ENCODE data around the gene DNAJC17.

DNAJC17 gene

DNA sequence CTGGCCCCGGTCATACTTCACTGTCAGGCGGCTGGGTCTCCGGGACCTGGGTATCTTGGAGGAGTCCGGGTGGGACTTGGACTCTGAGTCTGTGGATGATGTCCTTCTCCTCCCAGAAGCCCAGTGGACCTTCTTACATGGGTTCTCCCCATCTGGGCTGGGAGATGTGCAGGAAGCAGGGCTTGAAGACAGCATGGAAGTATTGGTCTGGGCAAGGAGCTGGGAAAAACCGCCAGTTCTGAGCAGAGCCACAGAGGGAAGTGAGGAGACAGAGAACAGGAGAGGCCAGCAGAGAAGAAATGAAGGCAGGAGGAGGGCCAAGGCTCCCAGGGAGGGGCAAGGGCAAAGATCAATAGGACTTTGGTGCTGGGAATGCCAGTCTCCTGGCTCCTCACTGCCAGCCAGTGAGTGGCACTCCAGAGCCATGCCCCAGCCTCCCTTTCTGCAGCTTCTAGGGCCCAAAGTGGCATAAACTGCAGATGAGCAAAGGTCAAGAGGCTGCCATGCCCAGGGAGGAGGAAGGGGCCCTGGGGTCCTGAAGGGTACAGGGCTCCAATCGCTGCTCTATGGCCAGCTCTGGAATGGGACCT, 21.3 kb upstream of the DNAJC17 start, which contains the start of gene PPP1R14D:
Gene PPP1R14D, minus strand, starts transcription at position 262 of the 590 bp plus-strand sequence. Its CDS starts 67 bp downstream, at position 195.
- no peak within 1 kb of the TSS for H3K4me3 ChIP-seq
- TF ChIP-seq, protein P1, sequence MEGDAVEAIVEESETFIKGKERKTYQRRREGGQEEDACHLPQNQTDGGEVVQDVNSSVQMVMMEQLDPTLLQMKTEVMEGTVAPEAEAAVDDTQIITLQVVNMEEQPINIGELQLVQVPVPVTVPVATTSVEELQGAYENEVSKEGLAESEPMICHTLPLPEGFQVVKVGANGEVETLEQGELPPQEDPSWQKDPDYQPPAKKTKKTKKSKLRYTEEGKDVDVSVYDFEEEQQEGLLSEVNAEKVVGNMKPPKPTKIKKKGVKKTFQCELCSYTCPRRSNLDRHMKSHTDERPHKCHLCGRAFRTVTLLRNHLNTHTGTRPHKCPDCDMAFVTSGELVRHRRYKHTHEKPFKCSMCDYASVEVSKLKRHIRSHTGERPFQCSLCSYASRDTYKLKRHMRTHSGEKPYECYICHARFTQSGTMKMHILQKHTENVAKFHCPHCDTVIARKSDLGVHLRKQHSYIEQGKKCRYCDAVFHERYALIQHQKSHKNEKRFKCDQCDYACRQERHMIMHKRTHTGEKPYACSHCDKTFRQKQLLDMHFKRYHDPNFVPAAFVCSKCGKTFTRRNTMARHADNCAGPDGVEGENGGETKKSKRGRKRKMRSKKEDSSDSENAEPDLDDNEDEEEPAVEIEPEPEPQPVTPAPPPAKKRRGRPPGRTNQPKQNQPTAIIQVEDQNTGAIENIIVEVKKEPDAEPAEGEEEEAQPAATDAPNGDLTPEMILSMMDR (IDR thresholded peaks at IDR 0.05), result no peak
- no peak for DNase-seq
- no peaks in the 10 kb centered on the region for H3K36me3 ChIP-seq
- no peaks in the 10 kb centered on the region for H3K9me3 ChIP-seq
- peaks cover 0 to 6% of the 10 kb centered on the region in 2 donors for H3K27me3 ChIP-seq
- no peaks in the 10 kb centered on the region for H3K4me1 ChIP-seq
- H3K27ac ChIP-seq, result no peak within 1 kb of the TSS
- intact Hi-C loops (cut with DNase I; ENCODE audit: low total_unique reads), result no loop called here

- Histone ChIP-seq H3K36me3 (no peaks in the 10 kb centered on the region), H3K4me3 (no peak overlapping the region), H3K27me3 (peaks cover 0 to 6% of the 10 kb centered on the region in 2 donors), H3K9me3 (no peaks in the 10 kb centered on the region), H3K4me1 (no peaks in the 10 kb centered on the region), H3K27ac (no peak overlapping the region)
- no peak for DNase-seq
- TF ChIP-seq, protein P1 (IDR thresholded peaks at IDR 0.05), result no peak
- intact Hi-C loops (cut with DNase I; ENCODE audit: low total_unique reads), result no loop called here
These were observed 19.3 kb upstream of the DNAJC17 start for GRCh38 chr15:40826423-40827075.

GRCh38 chr15:40825661-40826422, 18.6 kb upstream of the DNAJC17 start:
- H3K27me3 ChIP-seq, result peaks cover 0 to 6% of the 10 kb centered on the region in 2 donors
- intact Hi-C loops (cut with DNase I; ENCODE audit: low total_unique reads), result no loop called here
- H3K4me1 ChIP-seq, result no peaks in the 10 kb centered on the region
- no peak overlapping the region for H3K4me3 ChIP-seq
- DNase-seq, result no peak
- TF ChIP-seq, protein P1 (IDR thresholded peaks at IDR 0.05), result no peak
- H3K9me3 ChIP-seq, result no peaks in the 10 kb centered on the region
- H3K36me3 ChIP-seq, result no peaks in the 10 kb centered on the region
- H3K27ac ChIP-seq, result no peak overlapping the region

- Histone ChIP-seq H3K9me3 (no peaks in the 10 kb centered on the region), H3K27ac (no peak overlapping the region), H3K4me1 (no peaks in the 10 kb centered on the region), H3K36me3 (no peaks in the 10 kb centered on the region), H3K4me3 (no peak overlapping the region), H3K27me3 (peaks cover 0 to 6% of the 10 kb centered on the region in 2 donors)
- intact Hi-C loops (cut with DNase I; ENCODE audit: low total_unique reads), result no loop called here
- TF ChIP-seq, protein P1 (IDR thresholded peaks at IDR 0.05), result no peak
- no peak for DNase-seq
These were observed 16.5 kb upstream of the DNAJC17 start for GRCh38 chr15:40823572-40824343.

- intact Hi-C loops (cut with DNase I; ENCODE audit: low total_unique reads), result no loop called here
These were observed 13.9 kb upstream of the DNAJC17 start for GRCh38 chr15:40821195-40821594.

More at GRCh38 chr15:40821195-40821594, 13.9 kb upstream of the DNAJC17 start:
- Histone ChIP-seq H3K36me3 (no peaks in the 10 kb centered on the region), H3K27me3 (peaks cover 0 to 3% of the 10 kb centered on the region in 2 donors), H3K27ac (no peak overlapping the region), H3K4me1 (no peaks in the 10 kb centered on the region), H3K4me3 (no peak overlapping the region), H3K9me3 (no peaks in the 10 kb centered on the region)
- DNase-seq, result no peak
- TF ChIP-seq, protein P1 (IDR thresholded peaks at IDR 0.05), result no peak

Measured in tibial artery (tissue), 4 donors.